IMR-90 (cell line): ENCODE data around the gene GOLGA6C. TPM values are rescaled to one million over a fixed set of nuclear protein-coding genes. Genes with fewer than 3 reads are reported as not detected.
"Not testable (repeated sequence)": the region's sequence is repeated elsewhere in the genome, so short reads cannot be mapped to it uniquely, and the experiment has no call there.

Experiments used
- ATAC-seq: fragments of 200-7000 bp; cut with Tn5 transposase; 2 replicates; pipeline ENCODE4 v1.9.1; 2020; ENCODE audit warnings: low read depth, mild to moderate bottlenecking, moderate library complexity
- BruUV-seq: library from RNA; stranded (reverse); fragments of 400-500 nt; replicated peaks from 2 replicates; lab custom pipeline; 2021; lab: Mats Ljungman, UMichigan
- CTCF ChIA-PET: fragments of 300-600 bp; formaldehyde crosslinking; extraction: SDS; loops from one replicate; lab custom pipeline; 2021; ENCODE audit warnings: antibody characterized with exemption; lab: Yijun Ruan, JAX
- POLR2A ChIA-PET: fragments of 300-600 bp; sonication (Branson Sonifier 250); formaldehyde crosslinking; loops from one replicate; lab custom pipeline; 2022; ENCODE audit warnings: antibody characterized with exemption; ENCODE audit not compliant: unreplicated experiment; lab: Charles Lee
- DNase-seq: peaks from one replicate; pipeline ENCODE4 v3.0.0; 2013
- H2AFZ ChIP-seq: replicated peaks from 2 replicates; pipeline ENCODE3; 2013; ENCODE audit warnings: low read length, mild to moderate bottlenecking; ENCODE audit not compliant: poor library complexity
- H2AK5ac ChIP-seq: 2 replicates; pipeline ENCODE4 v1.6.1; 2013; ENCODE audit warnings: low read depth, low read length, inconsistent platforms
- H2AK9ac ChIP-seq: replicated peaks from 2 replicates; pipeline ENCODE3; 2013; ENCODE audit warnings: mild to moderate bottlenecking, low read depth, low read length, moderate library complexity; ENCODE audit not compliant: poor library complexity
- H2BK120ac ChIP-seq: 2 replicates; pipeline ENCODE4 v1.6.1; 2013; ENCODE audit warnings: low read depth, low read length, inconsistent platforms
- H2BK15ac ChIP-seq: 3 replicates; pipeline ENCODE4 v1.6.1; 2013; ENCODE audit warnings: low read depth, low read length, inconsistent platforms
- H2BK20ac ChIP-seq: 2 replicates; pipeline ENCODE4 v1.6.1; 2013; ENCODE audit warnings: low read depth, mild to moderate bottlenecking, inconsistent platforms, low read length, moderate library complexity
- H2BK5ac ChIP-seq: 2 replicates; pipeline ENCODE4 v1.6.1; 2013; ENCODE audit warnings: mild to moderate bottlenecking, low read depth, low read length, inconsistent platforms; ENCODE audit not compliant: poor library complexity, severe bottlenecking
- H3K14ac ChIP-seq: replicated peaks from 2 replicates; pipeline ENCODE4 v1.6.1; 2013; ENCODE audit warnings: low read depth, low read length, inconsistent platforms
- H3K18ac ChIP-seq: 2 replicates; pipeline ENCODE4 v1.6.1; 2013; ENCODE audit warnings: low read depth, low read length, control low read depth
- H3K23ac ChIP-seq: 2 replicates; pipeline ENCODE4 v1.6.1; 2013; ENCODE audit warnings: low read depth, low read length, inconsistent platforms
- H3K27ac ChIP-seq: 2 replicates; pipeline ENCODE4 v1.5.1; 2013; ENCODE audit warnings: mild to moderate bottlenecking, control low read depth, low read length; ENCODE audit not compliant: insufficient read depth
- H3K27me3 ChIP-seq: 2 replicates; pipeline ENCODE4 v1.6.1; 2013; ENCODE audit warnings: low read length; ENCODE audit not compliant: control insufficient read depth, insufficient read depth
- H3K36me3 ChIP-seq: 2 replicates; pipeline ENCODE4 v1.6.1; 2013; ENCODE audit warnings: low read length, mixed read lengths; ENCODE audit not compliant: control insufficient read depth, insufficient read depth
- H3K4ac ChIP-seq: 2 replicates; pipeline ENCODE4 v1.6.1; 2013; ENCODE audit warnings: low read depth, low read length, inconsistent platforms
- H3K4me1 ChIP-seq: 2 replicates; pipeline ENCODE4 v1.6.1; 2013; ENCODE audit warnings: low read length, mixed read lengths; ENCODE audit not compliant: control insufficient read depth, insufficient read depth
- H3K4me2 ChIP-seq: 2 replicates; pipeline ENCODE4 v1.6.1; 2013; ENCODE audit warnings: low read depth, mild to moderate bottlenecking, control low read depth, low read length, moderate library complexity
- H3K4me3 ChIP-seq: 2 replicates; pipeline ENCODE4 v1.5.1; 2013; ENCODE audit warnings: low read depth, mild to moderate bottlenecking, control low read depth, low read length, moderate library complexity; ENCODE audit not compliant: insufficient read depth
- H3K56ac ChIP-seq: 2 replicates; pipeline ENCODE4 v1.6.1; 2013; ENCODE audit warnings: low read length, inconsistent platforms; ENCODE audit not compliant: insufficient read depth; ENCODE audit errors: extremely low read depth
- H3K79me1 ChIP-seq, 2 experiments: 2 replicates each; pipeline ENCODE4 v1.6.1; 2013; ENCODE audit warnings: low read length in 2 of 2, inconsistent platforms in 1 of 2, low read depth in 1 of 2
- H3K9ac ChIP-seq: 2 replicates; pipeline ENCODE4 v1.6.1; 2013; ENCODE audit warnings: low read depth, low read length, control low read depth
- H3K9me1 ChIP-seq: 2 replicates; pipeline ENCODE4 v1.6.1; 2013; ENCODE audit warnings: low read length, inconsistent platforms; ENCODE audit not compliant: insufficient read depth
- H3K9me3 ChIP-seq: 2 replicates; pipeline ENCODE4 v1.6.1; 2013; ENCODE audit warnings: low read length; ENCODE audit not compliant: control insufficient read depth, insufficient read depth
- H4K20me1 ChIP-seq: 2 replicates; pipeline ENCODE4 v1.6.1; 2013; ENCODE audit warnings: low read length, inconsistent platforms; ENCODE audit not compliant: insufficient read depth
- H4K5ac ChIP-seq: 2 replicates; pipeline ENCODE4 v1.6.1; 2013; ENCODE audit warnings: mild to moderate bottlenecking, low read depth, low read length, control low read depth
- H4K8ac ChIP-seq, 2 experiments: 2 replicates each; pipeline ENCODE4 v1.6.1; 2013; ENCODE audit warnings: low read depth in 2 of 2, low read length in 2 of 2, control low read depth in 1 of 2, inconsistent platforms in 1 of 2
- H4K91ac ChIP-seq: 2 replicates; pipeline ENCODE4 v1.6.1; 2013; ENCODE audit warnings: low read depth, low read length, inconsistent platforms; ENCODE audit not compliant: insufficient read depth
- WGBS, 2 experiments: methylation state at CpG; one replicate each; pipeline versions ENCODE4 v1.1.5 to v1.1.7; 2013; ENCODE audit warnings: missing lambda C conversion rate in 2 of 2; ENCODE audit not compliant: insufficient read length in 1 of 2; ENCODE audit errors: extremely low coverage in 2 of 2; 5-methylcytosine and 5-hydroxymethylcytosine counted together
- dilution Hi-C: fragments of 300-500 bp; cut with HindIII; formaldehyde crosslinking; loops from one replicate; pipeline ENCODE4 v1.14.3; 2018; ENCODE audit warnings: low sequenced_read_pairs; ENCODE audit not compliant: unreplicated experiment
- in situ Hi-C: fragments of 300-500 bp; cut with MboI; formaldehyde crosslinking; loops from 3 replicates; pipeline ENCODE4 v1.14.3; 2019; ENCODE audit warnings: low sequenced_read_pairs, inconsistent platforms, mixed read lengths
- intact Hi-C: fragments of 100-400 bp; cut with micrococcal nuclease; formaldehyde crosslinking; loops from 2 replicates; pipeline ENCODE4 v1.10.0; 2022
- polyA plus RNA-seq, 3 experiments: library from polyadenylated mRNA; depleted of rRNA; stranded (reverse); fragments of >200 nt; gene quantifications; 2 replicates each; pipeline ENCODE4 v1.2.3, GENCODE V29; 2012; ENCODE audit warnings: low replicate concordance in 1 of 3
- total RNA-seq: library from RNA; depleted of rRNA; stranded (reverse); fragments of >200 nt; gene quantifications from 2 replicates; pipeline ENCODE4 v1.2.3, GENCODE V29; 2012

The GOLGA6C gene
- total and polyA plus RNA-seq, 2 of the 4 experiments (the other 2 are of a cell fraction) = not detected

- WGBS, 2 experiments = no CpG with 5 or more reads among the region's 3 CpGs
- BruUV-seq, H3K36me3 ChIP-seq, H3K56ac ChIP-seq, H3K4me3 ChIP-seq, H3K27me3 ChIP-seq, H2AK9ac ChIP-seq, H3K18ac ChIP-seq, H2BK15ac ChIP-seq, intact Hi-C loops, H2AK5ac ChIP-seq, H3K4me1 ChIP-seq, H3K9me3 ChIP-seq, H3K27ac ChIP-seq, POLR2A ChIA-PET, in situ Hi-C loops, H3K9ac ChIP-seq, CTCF ChIA-PET, H2BK5ac ChIP-seq, H2BK20ac ChIP-seq, H4K20me1 ChIP-seq, H2BK120ac ChIP-seq, dilution Hi-C loops, DNase-seq, H3K79me1 ChIP-seq, H4K8ac ChIP-seq, ATAC-seq, H3K4ac ChIP-seq, H3K14ac ChIP-seq, H4K5ac ChIP-seq, H3K4me2 ChIP-seq, H4K91ac ChIP-seq, H3K9me1 ChIP-seq, H2AFZ ChIP-seq, H3K23ac ChIP-seq: not testable (repeated sequence)
These were observed 26.0 kb downstream of the GOLGA6C start for GRCh38 chr15:75284152-75284551.

DNA sequence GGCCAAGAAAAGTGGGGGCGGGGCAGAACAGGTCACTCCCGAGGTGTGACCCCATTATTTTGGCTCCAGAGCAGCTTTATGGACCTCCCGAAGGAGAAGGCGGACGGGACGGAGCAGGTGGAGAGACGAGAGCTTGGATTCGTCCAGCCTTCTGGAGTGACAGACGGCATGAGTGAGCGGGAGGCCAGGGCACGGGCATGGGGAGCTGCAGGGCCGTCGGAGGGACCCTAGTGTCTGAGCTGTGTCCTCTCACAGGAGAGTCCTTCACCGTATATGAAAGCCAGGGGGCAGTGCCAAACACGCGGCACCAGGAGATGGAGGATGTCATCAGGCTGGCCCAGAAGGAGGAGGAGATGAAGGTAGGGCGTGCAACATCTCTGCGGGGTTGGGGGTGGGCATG, 35.5 kb downstream of the GOLGA6C start:
- CTCF ChIA-PET, H3K27ac ChIP-seq, H4K8ac ChIP-seq, H4K5ac ChIP-seq, H3K79me1 ChIP-seq, intact Hi-C loops, DNase-seq, H3K9ac ChIP-seq, H2AK5ac ChIP-seq, in situ Hi-C loops, H3K9me3 ChIP-seq, H3K18ac ChIP-seq, H3K36me3 ChIP-seq, H2BK120ac ChIP-seq, H3K4me3 ChIP-seq, H3K56ac ChIP-seq, H2AK9ac ChIP-seq, H2AFZ ChIP-seq, H2BK5ac ChIP-seq, H3K4ac ChIP-seq, H3K23ac ChIP-seq, H3K27me3 ChIP-seq, H3K9me1 ChIP-seq, POLR2A ChIA-PET, H3K4me2 ChIP-seq, ATAC-seq, H2BK20ac ChIP-seq, H2BK15ac ChIP-seq, H4K20me1 ChIP-seq, H4K91ac ChIP-seq, BruUV-seq, H3K14ac ChIP-seq, H3K4me1 ChIP-seq, dilution Hi-C loops: not testable (repeated sequence)
- WGBS, 2 experiments = no CpG with 5 or more reads among the region's 18 CpGs
